GM08714 (cell line): ENCODE measurements around the gene ARHGEF37.
"Not testable (repeated sequence)": the region's sequence is repeated elsewhere in the genome, so short reads cannot be mapped to it uniquely, and the experiment has no call there.

Experiments used
- H3K4me3 ChIP-seq: fragments of 200-500 bp; sonication (Bioruptor generic); 2 replicates; pipeline ENCODE4 v1.5.1; 2014; ENCODE audit warnings: mild to moderate bottlenecking, low read length, inconsistent platforms
- ZNF274 ChIP-seq: IDR thresholded peaks from 2 replicates; pipeline ENCODE4 v1.6.1; 2012; ENCODE audit warnings: mild to moderate bottlenecking, low read depth, low read length

The ARHGEF37 gene

DNA sequence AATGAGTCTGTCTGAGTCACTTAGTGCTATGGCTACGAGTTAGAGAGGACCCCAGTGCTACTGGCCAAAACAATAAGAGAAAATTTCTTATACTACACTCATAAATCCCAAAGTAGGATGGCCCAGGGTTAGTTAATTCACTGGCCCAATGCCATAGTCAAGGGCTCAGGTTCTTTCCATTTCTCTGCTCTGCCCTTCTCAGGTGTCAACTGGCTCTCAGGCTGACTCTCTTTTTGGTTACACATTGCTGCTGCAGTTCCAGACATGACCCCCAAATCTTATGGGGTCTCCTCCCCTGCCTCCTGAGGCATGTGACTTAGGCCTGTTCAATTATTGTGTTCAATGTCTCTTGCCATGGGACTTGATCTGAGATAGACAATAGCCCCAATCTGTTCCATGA, 70.4 kb downstream of the ARHGEF37 start:
- TF ChIP-seq ZNF274, result no peak
- no peak overlapping the region for H3K4me3 ChIP-seq

DNA sequence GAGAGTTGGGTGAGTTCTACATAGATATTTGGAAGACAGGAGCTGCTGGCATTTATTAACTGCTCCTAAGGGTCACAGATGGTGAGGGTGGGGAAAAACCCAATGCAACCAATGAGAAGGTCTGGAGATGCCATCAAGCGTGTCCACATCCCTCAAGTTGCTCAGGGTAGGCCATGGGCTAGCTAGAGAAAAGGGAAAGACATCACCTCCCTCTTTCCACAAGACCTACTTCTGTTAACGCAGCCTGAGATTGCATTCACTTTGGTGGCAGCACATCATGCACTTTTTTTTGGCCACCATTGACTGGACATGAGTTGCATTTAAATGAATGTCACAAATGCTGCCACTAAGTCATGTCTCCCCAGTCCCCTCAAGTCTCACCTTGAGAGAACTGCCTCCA, 71.4 kb downstream of the ARHGEF37 start:
- TF ChIP-seq ZNF274, result no peak
- H3K4me3 ChIP-seq, result no peak overlapping the region

- no peak overlapping the region for H3K4me3 ChIP-seq
- no peak for TF ChIP-seq ZNF274
Observed at GRCh38 chr5:149654231-149654630, 72.9 kb downstream of the ARHGEF37 start.

DNA sequence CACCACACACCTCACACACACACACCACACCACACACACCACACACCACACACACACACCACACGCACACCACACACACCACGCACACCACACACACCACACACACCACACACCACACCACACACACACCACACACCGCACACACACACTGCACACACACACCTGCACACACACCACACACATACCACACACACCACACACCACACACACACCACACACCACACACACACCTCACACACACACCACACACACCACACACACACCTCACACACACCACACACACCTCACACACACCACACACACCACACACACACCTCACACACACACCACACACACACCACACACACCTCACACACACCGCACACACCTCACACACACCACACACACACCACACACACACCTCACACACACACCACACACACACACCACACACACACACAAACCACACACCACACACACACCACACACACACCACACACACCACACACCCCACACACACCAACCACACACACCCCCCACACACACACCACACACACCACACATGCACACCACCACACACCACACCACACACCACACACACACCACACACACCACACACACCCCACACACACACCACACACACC, 73.7 kb downstream of the ARHGEF37 start:
- no peak overlapping the region for H3K4me3 ChIP-seq
- TF ChIP-seq ZNF274, result no peak

- TF ChIP-seq ZNF274, result no peak
- no peak overlapping the region for H3K4me3 ChIP-seq
Observed at GRCh38 chr5:149656576-149657182, 75.4 kb downstream of the ARHGEF37 start.

GRCh38 chr5:149657324-149657723, 76.0 kb downstream of the ARHGEF37 start:
- TF ChIP-seq ZNF274, result no peak

DNA sequence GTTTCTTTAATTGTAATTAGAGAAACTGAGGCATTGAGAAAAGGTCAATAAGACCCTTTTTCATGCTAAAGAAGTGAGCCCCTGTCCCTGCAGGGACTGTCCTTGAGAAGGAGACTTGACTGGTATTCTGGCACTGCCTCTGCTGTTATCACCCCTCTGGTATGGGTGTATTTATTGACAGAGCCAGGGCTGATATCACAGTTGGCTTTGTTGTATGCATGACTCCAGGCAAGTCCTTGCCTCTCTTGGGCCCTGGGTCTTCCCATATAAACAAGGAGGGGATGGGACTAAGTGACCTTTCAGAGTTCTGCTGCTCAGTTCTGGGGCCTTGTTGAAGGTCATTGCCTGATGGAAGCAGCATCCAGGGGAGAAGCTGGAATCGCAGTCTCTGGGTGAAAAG, 77.0 kb downstream of the ARHGEF37 start:
- TF ChIP-seq ZNF274, result no peak
- no peak overlapping the region for H3K4me3 ChIP-seq

More at GRCh38 chr5:149657324-149657723, 76.0 kb downstream of the ARHGEF37 start:
- H3K4me3 ChIP-seq, result no peak overlapping the region

DNA sequence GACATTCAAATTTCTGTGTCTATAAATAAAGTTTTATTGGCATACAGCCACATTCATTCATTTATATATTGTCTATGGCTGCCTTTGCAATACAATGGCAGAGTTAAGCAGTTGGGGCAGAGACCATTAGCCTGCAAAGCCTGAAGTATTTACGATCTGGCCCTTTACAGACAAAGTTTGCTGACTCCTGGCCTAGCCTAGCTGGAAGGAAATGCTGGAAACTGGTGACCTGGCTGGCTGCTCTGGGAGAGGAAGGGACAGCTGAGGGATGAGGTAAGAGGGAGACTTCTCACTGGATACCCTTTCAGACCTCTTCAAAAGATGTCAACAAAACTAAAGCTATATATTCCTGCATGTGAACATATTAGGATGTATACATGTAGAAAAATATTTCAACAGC, 82.8 kb downstream of the ARHGEF37 start:
- no peak for TF ChIP-seq ZNF274
- no peak overlapping the region for H3K4me3 ChIP-seq

DNA sequence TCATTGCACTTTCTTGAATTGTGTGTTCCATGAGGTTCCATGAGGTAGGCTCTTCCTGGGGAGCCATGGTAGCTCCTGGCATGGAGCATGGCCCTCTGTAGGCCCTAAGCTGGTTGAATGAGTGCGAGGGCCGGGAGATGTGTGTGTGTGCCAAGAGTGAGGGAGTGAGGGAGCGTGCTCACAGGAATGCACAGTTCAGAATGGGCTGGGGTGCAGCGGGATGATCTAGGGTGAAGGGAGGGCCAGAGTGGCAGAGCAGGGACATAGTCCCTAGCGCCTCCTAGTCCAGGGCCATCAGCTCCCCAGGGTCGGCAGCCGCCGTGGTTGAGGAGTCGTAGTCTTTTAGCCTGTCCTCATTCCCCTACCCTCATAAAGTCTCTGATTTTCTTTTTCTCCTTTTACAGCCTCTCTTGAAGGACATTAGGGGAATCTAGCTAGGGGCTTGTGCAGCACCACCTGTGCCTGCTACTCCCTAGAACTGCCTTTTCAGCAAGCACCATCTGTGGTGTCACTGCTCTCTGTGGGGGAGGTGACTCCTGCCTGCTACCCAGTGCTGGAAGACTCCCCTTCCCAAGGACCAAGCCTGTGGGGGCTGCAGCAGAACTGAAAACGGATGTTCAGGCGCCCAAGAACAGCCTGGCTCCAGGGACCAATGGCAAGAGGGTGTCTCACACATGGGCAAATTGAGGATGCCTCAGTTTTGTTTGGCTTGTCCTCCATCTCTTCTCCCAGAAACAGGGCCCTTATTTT, 83.5 kb downstream of the ARHGEF37 start:
- TF ChIP-seq ZNF274, result no peak
- H3K4me3 ChIP-seq, result no peak overlapping the region

DNA sequence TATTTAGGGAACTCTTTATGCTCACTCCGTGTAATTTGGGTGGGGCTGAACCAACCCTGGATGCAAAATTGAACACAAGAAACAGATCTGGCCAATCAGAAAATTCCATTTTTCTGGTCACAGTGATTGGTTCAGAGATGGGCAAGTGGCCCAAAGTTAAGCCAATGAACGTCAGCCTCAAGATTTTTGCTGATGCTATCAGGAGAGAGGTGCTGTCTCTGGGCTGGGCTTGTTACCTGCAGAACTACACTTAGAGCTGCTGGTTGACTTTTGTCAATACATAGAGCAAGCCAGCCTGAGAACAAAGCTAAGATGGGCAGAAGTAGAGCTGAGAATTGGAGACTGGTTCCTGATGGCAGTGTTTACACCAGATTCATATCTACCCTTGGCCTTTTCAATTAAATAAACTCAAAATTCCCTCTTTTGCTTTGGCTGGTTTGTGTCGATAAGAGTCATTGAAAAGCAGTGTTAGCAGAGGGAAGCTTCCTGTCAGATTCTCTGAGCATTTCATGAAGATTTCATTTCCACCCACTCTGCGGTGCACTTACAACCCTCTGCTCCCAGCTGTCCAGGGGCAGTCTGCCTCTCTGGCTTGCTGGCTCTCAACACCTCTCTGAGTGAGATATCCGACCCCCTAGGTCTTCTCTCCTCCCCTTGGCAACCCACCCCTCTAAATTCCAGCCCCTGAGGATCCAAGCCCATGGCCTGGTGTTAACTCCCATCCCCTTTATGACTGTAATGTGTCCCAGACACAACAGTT, 84.3 kb downstream of the ARHGEF37 start:
- TF ChIP-seq ZNF274, result no peak
- no peak overlapping the region for H3K4me3 ChIP-seq

GRCh38 chr5:149666212-149666852, 85.0 kb downstream of the ARHGEF37 start:
- TF ChIP-seq ZNF274, result no peak
- no peak overlapping the region for H3K4me3 ChIP-seq

DNA sequence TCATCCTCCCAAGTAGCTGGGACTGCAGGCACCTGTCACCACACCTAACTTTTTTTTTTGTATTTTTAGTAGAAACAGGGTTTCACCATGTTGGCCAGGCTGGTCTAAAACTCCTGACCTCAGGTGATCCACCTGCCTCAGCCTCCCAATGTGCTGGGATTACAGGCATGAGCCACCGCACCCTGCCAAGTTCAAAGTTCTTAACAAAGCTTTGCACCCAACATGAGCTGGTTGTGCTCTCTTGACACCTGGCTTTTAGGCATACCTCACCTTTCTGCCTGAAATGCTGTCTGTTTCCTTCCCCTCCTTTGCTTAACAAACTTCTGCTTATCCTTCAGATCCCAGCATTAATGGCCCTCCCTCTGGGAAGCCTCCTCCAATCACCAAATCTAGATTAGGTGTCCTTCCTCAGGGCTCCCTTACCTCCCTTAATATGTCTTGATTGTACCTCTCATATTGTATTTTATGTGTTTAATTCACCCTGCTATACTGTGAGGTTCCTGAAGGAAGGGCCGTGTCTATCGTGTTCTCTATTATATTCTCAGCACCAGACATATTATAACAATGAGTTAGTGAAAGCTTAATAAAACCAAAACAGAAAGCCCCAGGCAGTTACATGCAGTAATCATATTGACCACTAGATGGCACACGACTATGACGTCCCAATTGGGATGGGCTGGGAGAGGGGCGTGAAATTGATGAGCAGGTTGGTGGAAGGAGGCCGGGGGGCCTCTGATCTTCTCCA, 86.0 kb downstream of the ARHGEF37 start:
- TF ChIP-seq ZNF274, result no peak
- no peak overlapping the region for H3K4me3 ChIP-seq

- no peak for TF ChIP-seq ZNF274
- no peak overlapping the region for H3K4me3 ChIP-seq
Observed at GRCh38 chr5:149667829-149668330, 86.6 kb downstream of the ARHGEF37 start.

- H3K4me3 ChIP-seq, result not testable (repeated sequence)
Observed at GRCh38 chr5:149669273-149669672, 88.0 kb downstream of the ARHGEF37 start.
